Measurements from ENCODE around the gene NPAS3.

The NPAS3 gene

GRCh38 chr14:33175951-33176350, 237.3 kb downstream of the NPAS3 start:
- DNase-seq (ENCODE audit: low read depth in 2 of 2): no peak

DNA sequence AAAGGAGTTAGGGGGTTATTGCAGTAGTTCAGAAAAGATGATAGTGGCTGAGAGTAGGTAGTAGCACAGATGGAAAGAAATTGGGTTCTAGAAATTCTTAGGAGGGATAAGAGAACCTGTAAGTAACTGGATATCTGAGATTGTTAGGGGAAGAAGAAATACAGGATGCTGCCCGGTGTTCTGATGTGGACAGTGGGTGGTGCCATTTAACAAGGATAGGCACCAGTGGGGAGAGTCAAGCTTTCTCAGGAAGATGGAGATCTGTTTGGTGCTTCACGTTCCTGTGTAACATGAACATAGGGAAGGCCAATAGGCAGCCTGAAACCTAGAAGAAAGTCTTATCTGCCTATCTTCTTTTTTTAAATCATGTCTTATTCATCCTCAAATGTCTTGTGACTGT, 245.9 kb downstream of the NPAS3 start:
- no peak for DNase-seq (ENCODE audit: low read depth in 2 of 2)

- no peak for DNase-seq (ENCODE audit: low read depth in 2 of 2)
Measured at GRCh38 chr14:33186656-33187055, 248.0 kb downstream of the NPAS3 start.

DNA sequence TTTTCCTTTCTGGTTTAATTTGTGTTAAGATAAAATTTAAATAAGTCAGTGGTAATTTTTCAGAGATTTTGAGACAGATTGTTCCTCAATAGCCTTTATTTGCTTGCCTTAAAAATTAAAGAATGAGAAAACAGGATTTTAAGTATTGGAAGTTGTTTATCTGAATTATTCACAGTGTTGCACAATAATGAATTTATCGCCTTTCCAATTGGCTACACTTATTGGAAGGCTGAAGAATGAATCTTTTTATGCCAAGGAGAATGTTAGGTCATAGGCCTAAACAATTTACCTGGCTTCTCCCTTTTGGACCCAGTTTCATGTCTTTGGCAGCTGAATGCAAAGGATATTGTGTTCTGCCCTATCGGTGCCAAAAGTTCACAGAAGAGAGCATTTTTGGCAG, 250.2 kb downstream of the NPAS3 start:
- DNase-seq (ENCODE audit: low read depth in 2 of 2): no peak

DNA sequence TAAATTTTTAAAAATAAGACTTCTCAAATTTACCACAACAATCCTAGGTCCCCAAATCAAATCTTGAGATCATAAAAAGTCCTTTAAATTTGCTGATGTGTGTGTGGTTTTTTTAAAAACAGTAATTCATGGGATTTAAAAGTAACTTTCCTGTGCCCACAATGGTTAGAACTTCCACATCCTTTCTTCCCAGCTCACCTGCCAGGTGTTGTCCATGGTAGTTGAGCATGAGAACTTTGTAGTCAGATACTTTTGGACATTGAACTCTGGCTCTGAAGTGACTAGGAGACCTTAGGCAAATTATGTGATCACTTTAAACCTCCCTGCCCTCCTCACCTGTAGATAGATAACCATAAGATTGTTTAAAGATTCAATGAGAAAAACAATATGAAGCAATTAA, 253.2 kb downstream of the NPAS3 start:
- DNase-seq (ENCODE audit: low read depth in 2 of 2): no peak

- DNase-seq (ENCODE audit: low read depth in 2 of 2): no peak
Measured at GRCh38 chr14:33194551-33194950, 255.9 kb downstream of the NPAS3 start.

GRCh38 chr14:33198684-33199083, 260.0 kb downstream of the NPAS3 start:
- no peak for DNase-seq (ENCODE audit: low read depth in 2 of 2)

- DNase-seq (ENCODE audit: low read depth in 2 of 2): no peak
Measured at GRCh38 chr14:33201116-33201515, 262.4 kb downstream of the NPAS3 start.

- DNase-seq (ENCODE audit: low read depth in 2 of 2): no peak
Measured at GRCh38 chr14:33206981-33207380, 268.3 kb downstream of the NPAS3 start.

DNA sequence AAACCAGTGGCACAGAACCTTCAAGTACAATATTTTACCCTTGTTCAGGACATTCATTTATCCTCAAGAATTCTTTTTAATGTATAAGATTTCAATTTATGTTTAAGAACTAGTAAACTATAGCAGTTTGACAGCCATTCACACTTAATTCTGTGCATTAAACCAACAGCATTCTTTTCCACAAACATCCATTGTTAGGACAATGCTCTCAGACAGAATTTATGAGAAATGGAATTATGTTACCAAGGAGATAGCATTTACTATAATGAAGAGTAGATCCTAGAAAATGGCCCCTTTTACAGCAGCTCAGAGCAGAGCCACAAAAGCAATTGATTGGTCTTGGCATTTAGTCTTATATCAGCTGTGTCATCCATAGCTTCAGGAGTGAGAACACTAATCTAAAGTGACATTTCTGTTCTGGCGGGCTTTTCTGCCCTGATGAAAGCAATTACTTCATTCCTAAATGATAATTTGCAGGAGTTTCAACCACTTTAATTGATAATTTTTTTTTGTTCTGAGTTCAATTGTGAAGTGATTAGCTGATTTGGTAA, 268.9 kb downstream of the NPAS3 start:
- no peak for DNase-seq (ENCODE audit: low read depth in 2 of 2)

DNA sequence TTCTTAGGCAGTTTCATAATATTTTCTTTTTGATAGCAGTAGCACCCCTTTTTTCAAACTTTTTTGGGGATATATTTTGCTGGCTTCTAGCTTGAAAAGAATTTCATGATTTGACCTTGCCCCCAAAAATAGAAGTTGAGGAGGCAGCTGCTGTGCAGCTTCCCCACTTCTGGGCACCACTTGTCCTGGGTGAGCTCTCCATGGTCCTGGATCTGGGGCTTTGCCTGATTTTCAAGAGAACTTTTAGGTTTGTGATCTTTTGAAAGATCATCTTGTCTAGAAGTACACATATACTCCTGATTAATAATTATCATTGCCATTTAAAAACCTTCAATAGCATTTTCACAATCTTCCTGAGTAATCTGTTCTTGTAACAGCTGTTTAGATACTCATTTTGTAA, 271.6 kb downstream of the NPAS3 start:
- DNase-seq (ENCODE audit: low read depth in 2 of 2): no peak

- no peak for DNase-seq (ENCODE audit: low read depth in 2 of 2)
Measured at GRCh38 chr14:33218026-33218425, 279.3 kb downstream of the NPAS3 start.

- DNase-seq (ENCODE audit: low read depth in 2 of 2): no peak
Measured at GRCh38 chr14:33219957-33220356, 281.3 kb downstream of the NPAS3 start.

GRCh38 chr14:33229269-33229929, 290.7 kb downstream of the NPAS3 start:
- no peak for DNase-seq (ENCODE audit: low read depth in 2 of 2)

GRCh38 chr14:33230021-33230420, 291.3 kb downstream of the NPAS3 start:
- DNase-seq (ENCODE audit: low read depth in 2 of 2): no peak

GRCh38 chr14:33232031-33232430, 293.4 kb downstream of the NPAS3 start:
- no peak for DNase-seq (ENCODE audit: low read depth in 2 of 2)

- no peak for DNase-seq (ENCODE audit: low read depth in 2 of 2)
Measured at GRCh38 chr14:33237115-33237740, 298.5 kb downstream of the NPAS3 start.

DNA sequence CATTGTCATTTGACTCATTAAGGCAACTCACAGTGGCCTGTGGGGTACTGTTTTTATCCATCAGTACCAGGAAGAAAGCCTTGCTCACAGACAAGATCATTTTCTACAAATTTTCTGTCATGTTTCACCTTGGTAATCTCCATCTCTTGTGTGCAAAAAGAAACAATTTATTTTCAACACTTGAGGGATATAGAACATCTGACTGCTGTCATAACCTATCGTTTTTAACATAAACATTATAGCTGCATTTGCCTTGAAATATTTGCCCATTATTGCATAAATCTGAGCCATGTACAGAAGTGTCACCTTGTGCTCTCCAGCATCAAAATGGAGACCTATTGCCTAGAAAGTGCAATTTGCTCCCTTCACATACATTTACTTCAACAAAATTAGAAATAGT, 300.8 kb downstream of the NPAS3 start:
- no peak for DNase-seq (ENCODE audit: low read depth in 2 of 2)

DNA sequence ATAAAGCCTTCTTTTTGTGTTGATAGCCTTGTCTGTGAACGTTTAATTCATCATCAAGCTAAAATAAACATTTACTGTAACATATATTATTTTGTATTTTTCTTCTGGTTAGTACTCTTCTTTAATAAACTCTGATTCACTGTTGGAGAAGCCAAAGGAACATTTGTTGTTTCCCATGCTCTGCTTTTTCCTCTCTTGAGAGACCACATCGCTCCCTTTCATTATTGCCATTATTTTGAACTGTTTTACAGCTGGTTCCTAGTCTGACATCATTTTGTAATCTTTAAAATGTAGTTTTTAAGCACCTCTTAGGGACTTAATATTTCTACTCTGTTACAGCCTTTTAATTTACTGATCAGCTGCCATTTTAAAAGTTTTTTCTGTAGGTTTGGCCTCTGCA, 301.8 kb downstream of the NPAS3 start:
- DNase-seq (ENCODE audit: low read depth in 2 of 2): no peak

DNA sequence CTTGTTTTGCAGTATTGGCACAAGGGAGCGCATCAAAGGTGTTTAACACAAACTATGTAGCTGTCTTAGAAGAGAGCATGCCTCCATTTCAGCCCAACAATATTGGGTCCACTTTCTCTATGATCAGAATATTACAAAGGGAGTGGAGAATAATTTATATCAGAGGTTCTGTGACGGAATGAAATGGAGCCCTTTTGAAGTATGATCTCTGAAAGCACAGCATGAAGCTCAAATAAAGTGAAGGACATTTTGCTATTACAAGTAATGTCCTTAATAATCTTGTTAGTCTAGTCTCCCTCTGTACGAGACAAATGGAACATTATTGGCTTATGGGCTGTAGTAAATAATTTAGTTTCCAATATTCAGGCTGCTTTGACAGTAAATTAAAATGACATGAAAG, 302.7 kb downstream of the NPAS3 start:
- no peak for DNase-seq (ENCODE audit: low read depth in 2 of 2)

DNA sequence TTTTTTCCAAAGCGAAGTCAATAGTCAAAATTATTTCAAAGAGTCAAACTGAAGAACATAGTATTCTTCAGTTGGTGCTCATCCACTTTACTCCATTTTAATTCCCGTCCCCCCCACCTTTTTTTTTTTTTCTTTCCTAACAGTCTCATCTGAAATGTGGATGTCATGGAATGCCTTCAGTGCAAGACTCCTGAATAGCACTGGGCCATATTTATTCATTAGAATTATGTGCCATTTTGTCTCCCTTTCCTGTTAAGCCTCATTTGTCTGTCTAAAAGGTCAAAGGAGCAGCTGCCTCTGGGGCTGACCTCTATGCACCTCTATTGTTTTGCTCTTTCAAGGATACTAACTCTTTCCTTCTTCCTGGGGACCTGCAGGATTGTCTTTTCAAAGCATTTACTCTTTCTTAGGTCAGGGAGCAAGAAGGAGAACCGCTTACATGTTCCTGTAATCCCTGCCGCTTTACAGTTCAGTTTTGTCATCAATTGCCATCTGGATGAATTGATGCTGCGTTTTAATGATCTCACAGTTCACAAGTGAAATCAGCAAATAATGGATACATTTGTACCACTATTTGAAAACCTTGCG, 310.6 kb downstream of the NPAS3 start:
- DNase-seq (ENCODE audit: low read depth in 2 of 2): no peak

GRCh38 chr14:33250963-33251362, 312.3 kb downstream of the NPAS3 start:
- no peak for DNase-seq (ENCODE audit: low read depth in 2 of 2)

- DNase-seq (ENCODE audit: low read depth in 2 of 2): no peak
Measured at GRCh38 chr14:33254342-33254741, 315.7 kb downstream of the NPAS3 start.

Measured in stimulated activated CD8-positive, alpha-beta memory T cell treated with anti-CD3 and anti-CD28 coated beads, Interleukin-2, amount 100 ng/mL, for 48 hours (primary cell).